Amniotic stem cell (primary cell): ENCODE measurements around the gene TEX2.
"Not testable (repeated sequence)": the region's sequence is repeated elsewhere in the genome, so short reads cannot be mapped to it uniquely, and the experiment has no call there.

Experiments used
- DNase-seq: peaks from one replicate; lab custom pipeline; 2025; lab: John Stamatoyannopoulos, UW

Gene TEX2

GRCh38 chr17:64145751-64146417 lies 117.2 kb downstream of the TEX2 start:
- DNase-seq = peak; percentile 97

GRCh38 chr17:64145375-64145750 lies 117.7 kb downstream of the TEX2 start:
- DNase-seq = no peak

GRCh38 chr17:64139542-64139941 lies 123.5 kb downstream of the TEX2 start:
- no peak for DNase-seq

- DNase-seq = no peak
Measured at GRCh38 chr17:64138441-64138840, 124.6 kb downstream of the TEX2 start.

GRCh38 chr17:64135000-64135399 lies 128.1 kb downstream of the TEX2 start:
- DNase-seq = no peak

GRCh38 chr17:64134216-64134970 lies 128.7 kb downstream of the TEX2 start:
- no peak for DNase-seq

GRCh38 chr17:64133546-64134215 lies 129.4 kb downstream of the TEX2 start:
- DNase-seq = peak; percentile 76

GRCh38 chr17:64131606-64132270 lies 131.3 kb downstream of the TEX2 start:
- DNase-seq = no peak

- peak; percentile 60 for DNase-seq
Measured at GRCh38 chr17:64130559-64131001, 132.5 kb downstream of the TEX2 start.

GRCh38 chr17:64129765-64130558 lies 133.1 kb downstream of the TEX2 start, which contains the start of gene ERN1:
ERN1 (minus strand) TSS chr17:64130144; CDS start chr17:64130029, 115 bp downstream.
- DNase-seq = peak; percentile 90

- DNase-seq = no peak
Measured at GRCh38 chr17:64129515-64129764, 133.6 kb downstream of the TEX2 start.

- DNase-seq = no peak
Measured at GRCh38 chr17:64128787-64129514, 134.1 kb downstream of the TEX2 start.

GRCh38 chr17:64126918-64127317 lies 136.1 kb downstream of the TEX2 start:
- no peak for DNase-seq

GRCh38 chr17:64125937-64126336 lies 137.1 kb downstream of the TEX2 start:
- no peak for DNase-seq

GRCh38 chr17:64124609-64125008 lies 138.5 kb downstream of the TEX2 start:
- no peak for DNase-seq

- no peak for DNase-seq
Measured at GRCh38 chr17:64123114-64123513, 139.9 kb downstream of the TEX2 start.

GRCh38 chr17:64120972-64121786 lies 141.9 kb downstream of the TEX2 start:
- not testable (repeated sequence) for DNase-seq

- DNase-seq = no peak
Measured at GRCh38 chr17:64120159-64120810, 142.8 kb downstream of the TEX2 start.
